ENCODE measurements around the gene SH2D3C.

Gene SH2D3C

GRCh38 chr9:127796852-127797370 is 18.4 kb upstream of the SH2D3C start:
- in situ Hi-C loops (cut with MboI; ENCODE audit: low pct_unique_long_range_greater_than_20kb, low sequenced_read_pairs, unreplicated experiment), result no loop called here
- TF ChIP-seq CTCF (IDR thresholded peaks at IDR 0.05; ENCODE audit: extremely low read depth, insufficient read depth, missing control alignments), result no peak
- DNase-seq (ENCODE audit: low spot score), result no peak

GRCh38 chr9:127796225-127796813 is 17.9 kb upstream of the SH2D3C start:
- in situ Hi-C loops (cut with MboI; ENCODE audit: low pct_unique_long_range_greater_than_20kb, low sequenced_read_pairs, unreplicated experiment), result no loop called here
- no peak for DNase-seq (ENCODE audit: low spot score)
- TF ChIP-seq CTCF (IDR thresholded peaks at IDR 0.05; ENCODE audit: extremely low read depth, insufficient read depth, missing control alignments), result no peak

GRCh38 chr9:127794001-127794791 is 15.7 kb upstream of the SH2D3C start:
- no peak for TF ChIP-seq CTCF (IDR thresholded peaks at IDR 0.05; ENCODE audit: extremely low read depth, insufficient read depth, missing control alignments)
- in situ Hi-C loops (cut with MboI; ENCODE audit: low pct_unique_long_range_greater_than_20kb, low sequenced_read_pairs, unreplicated experiment), result no loop called here
- DNase-seq (ENCODE audit: low spot score), result no peak

GRCh38 chr9:127793093-127793708 is 14.7 kb upstream of the SH2D3C start:
- TF ChIP-seq CTCF (IDR thresholded peaks at IDR 0.05; ENCODE audit: extremely low read depth, insufficient read depth, missing control alignments), result no peak

GRCh38 chr9:127792417-127793031 is 14.1 kb upstream of the SH2D3C start:
- in situ Hi-C loops (cut with MboI; ENCODE audit: low pct_unique_long_range_greater_than_20kb, low sequenced_read_pairs, unreplicated experiment), result no loop called here
- TF ChIP-seq CTCF (IDR thresholded peaks at IDR 0.05; ENCODE audit: extremely low read depth, insufficient read depth, missing control alignments), result no peak
- DNase-seq (ENCODE audit: low spot score), result no peak

More at GRCh38 chr9:127793093-127793708, 14.7 kb upstream of the SH2D3C start:
- DNase-seq (ENCODE audit: low spot score), result no peak
- in situ Hi-C loops (cut with MboI; ENCODE audit: low pct_unique_long_range_greater_than_20kb, low sequenced_read_pairs, unreplicated experiment), result no loop called here

GRCh38 chr9:127791085-127791484 is 12.6 kb upstream of the SH2D3C start:
- in situ Hi-C loops (cut with MboI; ENCODE audit: low pct_unique_long_range_greater_than_20kb, low sequenced_read_pairs, unreplicated experiment), result no loop called here
- no peak for TF ChIP-seq CTCF (IDR thresholded peaks at IDR 0.05; ENCODE audit: extremely low read depth, insufficient read depth, missing control alignments)
- no peak for DNase-seq (ENCODE audit: low spot score)

All from GM13977 (cell line).